Endothelial cell of hepatic sinusoid (primary cell): Measurements from ENCODE around the gene FES.
"Not testable (repeated sequence)": the region's sequence is repeated elsewhere in the genome, so short reads cannot be mapped to it uniquely, and the experiment has no call there.

ENCODE experiments used
- in situ Hi-C: cut with HindIII; loops from 2 replicates; pipeline ENCODE4 v1.10.0; 2017; ENCODE audit warnings: low sequenced_read_pairs

FES gene

DNA sequence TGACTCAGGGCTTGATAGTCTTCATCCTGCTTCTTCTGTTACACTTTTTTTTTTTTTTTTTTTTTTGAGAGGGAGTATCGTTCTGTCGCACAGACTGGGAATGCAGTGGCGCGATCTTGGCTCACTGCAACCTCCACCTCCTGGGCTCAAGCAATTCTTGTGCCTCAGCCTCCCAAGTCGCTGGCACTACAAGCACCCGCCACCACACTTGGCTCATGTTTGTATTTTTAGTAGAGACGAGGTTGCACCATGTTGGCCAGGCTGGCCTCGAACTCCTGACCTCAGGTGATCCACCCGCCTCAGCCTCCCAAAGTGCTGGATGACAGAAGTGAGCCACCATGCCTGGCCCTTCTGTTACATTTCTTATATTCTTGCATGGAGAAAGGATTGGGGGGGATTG, 9.3 kb upstream of the FES start:
- in situ Hi-C loops = not testable (repeated sequence)

DNA sequence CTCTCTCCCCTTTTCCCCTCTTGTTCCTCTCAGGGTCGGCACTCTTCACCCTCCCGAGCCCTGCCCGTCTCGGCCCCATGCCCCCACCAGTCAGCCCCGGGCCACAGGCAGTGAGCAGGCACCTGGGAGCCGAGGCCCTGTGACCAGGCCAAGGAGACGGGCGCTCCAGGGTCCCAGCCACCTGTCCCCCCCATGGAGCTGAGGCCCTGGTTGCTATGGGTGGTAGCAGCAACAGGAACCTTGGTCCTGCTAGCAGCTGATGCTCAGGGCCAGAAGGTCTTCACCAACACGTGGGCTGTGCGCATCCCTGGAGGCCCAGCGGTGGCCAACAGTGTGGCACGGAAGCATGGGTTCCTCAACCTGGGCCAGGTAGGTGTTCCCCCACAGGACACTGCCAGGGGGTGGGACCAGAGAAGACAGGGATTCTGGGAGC, 8.7 kb upstream of the FES start:
- in situ Hi-C loops = no loop called here

DNA sequence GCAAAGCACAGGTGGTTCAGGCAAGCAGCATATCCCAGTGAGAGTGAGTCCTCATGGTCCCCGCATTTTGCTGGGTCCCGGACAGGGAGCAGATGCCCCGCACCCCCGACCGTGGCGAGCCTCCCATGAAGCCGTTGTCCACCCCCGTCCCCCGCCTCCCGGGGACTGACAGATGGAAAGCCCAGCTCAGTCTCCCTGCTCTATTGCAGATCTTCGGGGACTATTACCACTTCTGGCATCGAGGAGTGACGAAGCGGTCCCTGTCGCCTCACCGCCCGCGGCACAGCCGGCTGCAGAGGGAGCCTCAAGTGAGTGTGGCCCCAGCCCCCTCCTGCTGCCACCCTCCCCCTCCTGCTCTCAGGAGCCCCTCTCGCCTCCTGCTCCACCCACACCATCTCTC, 8.3 kb upstream of the FES start:
- in situ Hi-C loops = no loop called here

DNA sequence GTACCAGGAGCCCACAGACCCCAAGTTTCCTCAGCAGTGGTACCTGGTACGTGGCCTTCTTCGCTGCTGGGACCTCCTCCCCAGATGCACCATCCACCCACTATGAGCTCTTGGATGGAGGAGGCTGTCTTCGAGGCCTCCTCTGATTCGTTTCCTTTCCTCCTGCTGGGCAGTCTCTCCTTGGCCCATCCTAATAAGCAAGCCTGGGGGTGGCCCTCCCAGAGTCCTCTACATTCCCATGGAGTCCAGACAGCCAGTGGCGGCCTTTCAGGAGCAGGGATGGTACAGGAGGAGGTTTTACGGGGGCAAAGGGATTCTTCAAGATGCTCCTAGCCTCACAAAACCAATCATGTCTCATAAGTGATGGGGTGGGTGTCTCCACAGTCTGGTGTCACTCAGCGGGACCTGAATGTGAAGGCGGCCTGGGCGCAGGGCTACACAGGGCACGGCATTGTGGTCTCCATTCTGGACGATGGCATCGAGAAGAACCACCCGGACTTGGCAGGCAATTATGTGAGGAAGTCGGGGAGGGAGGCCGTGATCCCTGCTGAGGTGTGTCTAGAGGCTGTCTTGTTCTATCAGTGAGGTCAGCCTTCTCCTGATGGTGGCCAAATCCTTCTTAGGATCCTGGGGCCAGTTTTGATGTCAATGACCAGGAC, 7.7 kb upstream of the FES start:
- in situ Hi-C loops = no loop called here

DNA sequence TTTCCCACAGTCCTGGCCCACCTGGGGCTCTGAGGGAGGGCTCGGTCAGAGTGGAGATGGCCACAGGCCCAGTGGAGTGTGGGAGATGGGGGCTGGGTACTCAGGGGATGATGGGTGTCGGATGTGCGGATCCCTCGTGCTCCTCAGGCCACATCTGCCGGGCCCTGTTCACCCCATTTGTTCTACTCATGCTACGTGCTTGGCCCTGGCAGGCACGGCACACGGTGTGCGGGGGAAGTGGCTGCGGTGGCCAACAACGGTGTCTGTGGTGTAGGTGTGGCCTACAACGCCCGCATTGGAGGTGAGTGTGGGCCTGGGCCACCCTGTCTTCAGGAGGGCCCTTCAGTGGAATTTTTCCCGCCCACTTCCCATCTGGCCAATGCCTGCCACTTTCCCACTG, 7.0 kb upstream of the FES start:
- in situ Hi-C loops = no loop called here

DNA sequence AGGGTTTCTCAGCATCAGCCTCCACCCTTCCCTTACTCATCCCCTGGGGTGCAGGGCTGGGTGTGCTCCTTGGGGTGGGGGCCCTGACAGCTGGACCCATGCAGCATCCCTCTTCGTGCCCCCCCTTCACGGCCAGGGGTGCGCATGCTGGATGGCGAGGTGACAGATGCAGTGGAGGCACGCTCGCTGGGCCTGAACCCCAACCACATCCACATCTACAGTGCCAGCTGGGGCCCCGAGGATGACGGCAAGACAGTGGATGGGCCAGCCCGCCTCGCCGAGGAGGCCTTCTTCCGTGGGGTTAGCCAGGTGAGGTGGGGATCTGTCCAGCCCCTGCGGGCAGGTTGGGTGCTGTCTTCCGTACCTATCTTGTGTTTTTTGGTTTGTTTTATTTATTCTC, 6.3 kb upstream of the FES start:
- in situ Hi-C loops = no loop called here

DNA sequence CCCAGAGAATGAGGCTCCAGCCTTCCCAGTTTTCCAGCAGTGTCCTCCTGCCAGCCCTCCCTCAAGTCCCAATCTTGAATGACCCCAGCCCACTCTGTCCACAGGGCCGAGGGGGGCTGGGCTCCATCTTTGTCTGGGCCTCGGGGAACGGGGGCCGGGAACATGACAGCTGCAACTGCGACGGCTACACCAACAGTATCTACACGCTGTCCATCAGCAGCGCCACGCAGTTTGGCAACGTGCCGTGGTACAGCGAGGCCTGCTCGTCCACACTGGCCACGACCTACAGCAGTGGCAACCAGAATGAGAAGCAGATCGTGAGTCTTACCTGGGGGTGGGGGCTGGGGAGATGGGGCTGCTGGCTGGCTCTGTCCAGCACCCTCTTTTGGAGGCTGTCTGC, 5.6 kb upstream of the FES start:
- in situ Hi-C loops = no loop called here

DNA sequence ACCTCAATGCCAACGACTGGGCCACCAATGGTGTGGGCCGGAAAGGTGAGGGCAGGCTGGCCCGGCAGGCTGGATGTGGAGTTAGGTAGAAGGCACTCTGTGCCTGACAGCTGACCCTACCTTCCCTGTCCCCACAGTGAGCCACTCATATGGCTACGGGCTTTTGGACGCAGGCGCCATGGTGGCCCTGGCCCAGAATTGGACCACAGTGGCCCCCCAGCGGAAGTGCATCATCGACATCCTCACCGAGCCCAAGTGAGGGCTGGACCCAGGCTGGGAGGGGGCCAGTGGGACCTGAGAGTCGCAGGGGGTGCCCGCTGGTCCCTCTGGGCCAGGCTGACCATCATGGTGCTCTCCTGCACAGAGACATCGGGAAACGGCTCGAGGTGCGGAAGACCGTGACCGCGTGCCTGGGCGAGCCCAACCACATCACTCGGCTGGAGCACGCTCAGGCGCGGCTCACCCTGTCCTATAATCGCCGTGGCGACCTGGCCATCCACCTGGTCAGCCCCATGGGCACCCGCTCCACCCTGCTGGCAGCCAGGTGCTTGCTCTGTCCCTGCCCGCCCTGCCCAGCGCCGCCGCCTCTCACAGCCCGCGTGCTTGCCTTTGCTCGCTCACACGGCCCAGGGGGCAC, 4.5 kb upstream of the FES start:
- in situ Hi-C loops = no loop called here

DNA sequence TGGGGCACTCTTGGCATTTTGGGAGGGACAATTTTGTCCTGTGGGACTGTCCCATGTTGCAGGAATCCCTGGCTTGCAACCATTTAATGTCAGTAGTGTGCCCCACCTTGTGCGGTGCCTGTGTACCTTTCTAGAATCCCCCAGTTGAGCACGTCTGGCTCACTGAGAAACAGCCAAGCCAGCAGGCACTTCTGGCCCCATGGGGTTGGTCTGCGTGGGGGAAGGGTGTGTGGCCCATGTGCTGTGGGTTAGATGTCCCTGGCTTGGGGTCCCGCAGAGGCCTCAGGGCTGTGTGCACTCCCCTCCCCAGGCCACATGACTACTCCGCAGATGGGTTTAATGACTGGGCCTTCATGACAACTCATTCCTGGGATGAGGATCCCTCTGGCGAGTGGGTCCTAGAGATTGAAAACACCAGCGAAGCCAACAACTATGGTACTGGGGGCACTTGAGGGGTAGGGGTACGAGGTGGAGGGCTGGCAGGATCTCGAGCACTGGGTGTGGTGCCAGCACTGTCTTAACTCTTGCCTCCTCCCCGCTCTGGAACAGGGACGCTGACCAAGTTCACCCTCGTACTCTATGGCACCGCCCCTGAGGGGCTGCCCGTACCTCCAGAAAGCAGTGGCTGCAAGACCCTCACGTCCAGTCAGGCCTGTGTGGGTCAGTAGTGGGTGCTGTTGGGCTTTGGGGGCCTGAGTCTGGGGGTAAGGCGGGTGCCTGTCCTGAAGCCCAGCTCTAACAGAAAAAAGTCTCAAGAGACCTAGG, 3.7 kb upstream of the FES start:
- in situ Hi-C loops = no loop called here

DNA sequence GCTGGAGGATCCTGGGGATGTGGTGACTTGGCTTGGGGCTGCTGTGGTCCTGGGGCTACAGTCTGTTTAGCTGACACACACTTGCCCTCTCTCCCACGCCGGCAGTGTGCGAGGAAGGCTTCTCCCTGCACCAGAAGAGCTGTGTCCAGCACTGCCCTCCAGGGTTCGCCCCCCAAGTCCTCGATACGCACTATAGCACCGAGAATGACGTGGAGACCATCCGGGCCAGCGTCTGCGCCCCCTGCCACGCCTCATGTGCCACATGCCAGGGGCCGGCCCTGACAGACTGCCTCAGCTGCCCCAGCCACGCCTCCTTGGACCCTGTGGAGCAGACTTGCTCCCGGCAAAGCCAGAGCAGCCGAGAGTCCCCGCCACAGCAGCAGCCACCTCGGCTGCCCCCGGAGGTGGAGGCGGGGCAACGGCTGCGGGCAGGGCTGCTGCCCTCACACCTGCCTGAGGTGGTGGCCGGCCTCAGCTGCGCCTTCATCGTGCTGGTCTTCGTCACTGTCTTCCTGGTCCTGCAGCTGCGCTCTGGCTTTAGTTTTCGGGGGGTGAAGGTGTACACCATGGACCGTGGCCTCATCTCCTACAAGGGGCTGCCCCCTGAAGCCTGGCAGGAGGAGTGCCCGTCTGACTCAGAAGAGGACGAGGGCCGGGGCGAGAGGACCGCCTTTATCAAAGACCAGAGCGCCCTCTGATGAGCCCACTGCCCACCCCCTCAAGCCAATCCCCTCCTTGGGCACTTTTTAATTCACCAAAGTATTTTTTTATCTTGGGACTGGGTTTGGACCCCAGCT, 2.9 kb upstream of the FES start:
- in situ Hi-C loops = no loop called here

DNA sequence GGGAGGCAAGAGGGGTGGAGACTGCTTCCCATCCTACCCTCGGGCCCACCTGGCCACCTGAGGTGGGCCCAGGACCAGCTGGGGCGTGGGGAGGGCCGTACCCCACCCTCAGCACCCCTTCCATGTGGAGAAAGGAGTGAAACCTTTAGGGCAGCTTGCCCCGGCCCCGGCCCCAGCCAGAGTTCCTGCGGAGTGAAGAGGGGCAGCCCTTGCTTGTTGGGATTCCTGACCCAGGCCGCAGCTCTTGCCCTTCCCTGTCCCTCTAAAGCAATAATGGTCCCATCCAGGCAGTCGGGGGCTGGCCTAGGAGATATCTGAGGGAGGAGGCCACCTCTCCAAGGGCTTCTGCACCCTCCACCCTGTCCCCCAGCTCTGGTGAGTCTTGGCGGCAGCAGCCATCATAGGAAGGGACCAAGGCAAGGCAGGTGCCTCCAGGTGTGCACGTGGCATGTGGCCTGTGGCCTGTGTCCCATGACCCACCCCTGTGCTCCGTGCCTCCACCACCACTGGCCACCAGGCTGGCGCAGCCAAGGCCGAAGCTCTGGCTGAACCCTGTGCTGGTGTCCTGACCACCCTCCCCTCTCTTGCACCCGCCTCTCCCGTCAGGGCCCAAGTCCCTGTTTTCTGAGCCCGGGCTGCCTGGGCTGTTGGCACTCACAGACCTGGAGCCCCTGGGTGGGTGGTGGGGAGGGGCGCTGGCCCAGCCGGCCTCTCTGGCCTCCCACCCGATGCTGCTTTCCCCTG, 2.2 kb upstream of the FES start:
- in situ Hi-C loops = no loop called here

DNA sequence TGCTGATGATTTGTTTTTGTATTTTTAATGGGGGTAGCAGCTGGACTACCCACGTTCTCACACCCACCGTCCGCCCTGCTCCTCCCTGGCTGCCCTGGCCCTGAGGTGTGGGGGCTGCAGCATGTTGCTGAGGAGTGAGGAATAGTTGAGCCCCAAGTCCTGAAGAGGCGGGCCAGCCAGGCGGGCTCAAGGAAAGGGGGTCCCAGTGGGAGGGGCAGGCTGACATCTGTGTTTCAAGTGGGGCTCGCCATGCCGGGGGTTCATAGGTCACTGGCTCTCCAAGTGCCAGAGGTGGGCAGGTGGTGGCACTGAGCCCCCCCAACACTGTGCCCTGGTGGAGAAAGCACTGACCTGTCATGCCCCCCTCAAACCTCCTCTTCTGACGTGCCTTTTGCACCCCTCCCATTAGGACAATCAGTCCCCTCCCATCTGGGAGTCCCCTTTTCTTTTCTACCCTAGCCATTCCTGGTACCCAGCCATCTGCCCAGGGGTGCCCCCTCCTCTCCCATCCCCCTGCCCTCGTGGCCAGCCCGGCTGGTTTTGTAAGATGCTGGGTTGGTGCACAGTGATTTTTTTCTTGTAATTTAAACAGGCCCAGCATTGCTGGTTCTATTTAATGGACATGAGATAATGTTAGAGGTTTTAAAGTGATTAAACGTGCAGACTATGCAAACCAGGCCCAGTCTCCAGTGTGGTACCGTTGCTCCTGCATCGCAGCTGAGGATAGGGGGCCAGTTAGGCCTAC, 1.4 kb upstream of the FES start:
- in situ Hi-C loops = no loop called here

DNA sequence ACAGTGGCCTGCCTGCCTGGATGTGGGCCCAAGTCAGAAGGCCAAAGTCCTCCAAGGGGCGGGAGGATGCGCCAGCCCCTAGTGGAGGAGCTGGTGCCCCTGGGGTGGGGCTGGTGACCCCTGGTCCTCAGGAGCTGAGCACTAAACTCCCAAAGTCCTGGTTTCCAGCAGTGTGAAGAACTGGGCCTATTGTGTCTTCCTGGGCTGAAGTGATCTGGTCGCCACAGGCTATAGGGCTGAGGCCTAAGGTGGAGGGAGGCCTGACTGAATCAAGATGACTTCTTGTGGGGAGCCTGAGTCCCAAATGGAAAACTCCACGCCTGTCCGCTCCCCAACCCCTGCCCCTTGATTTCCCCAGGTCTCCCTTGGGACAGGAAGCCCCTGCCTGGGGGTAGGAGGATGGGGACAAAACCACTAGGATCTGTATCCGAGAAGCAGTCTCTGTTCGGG, 753 bp upstream of the FES start:
- in situ Hi-C loops = no loop called here

DNA sequence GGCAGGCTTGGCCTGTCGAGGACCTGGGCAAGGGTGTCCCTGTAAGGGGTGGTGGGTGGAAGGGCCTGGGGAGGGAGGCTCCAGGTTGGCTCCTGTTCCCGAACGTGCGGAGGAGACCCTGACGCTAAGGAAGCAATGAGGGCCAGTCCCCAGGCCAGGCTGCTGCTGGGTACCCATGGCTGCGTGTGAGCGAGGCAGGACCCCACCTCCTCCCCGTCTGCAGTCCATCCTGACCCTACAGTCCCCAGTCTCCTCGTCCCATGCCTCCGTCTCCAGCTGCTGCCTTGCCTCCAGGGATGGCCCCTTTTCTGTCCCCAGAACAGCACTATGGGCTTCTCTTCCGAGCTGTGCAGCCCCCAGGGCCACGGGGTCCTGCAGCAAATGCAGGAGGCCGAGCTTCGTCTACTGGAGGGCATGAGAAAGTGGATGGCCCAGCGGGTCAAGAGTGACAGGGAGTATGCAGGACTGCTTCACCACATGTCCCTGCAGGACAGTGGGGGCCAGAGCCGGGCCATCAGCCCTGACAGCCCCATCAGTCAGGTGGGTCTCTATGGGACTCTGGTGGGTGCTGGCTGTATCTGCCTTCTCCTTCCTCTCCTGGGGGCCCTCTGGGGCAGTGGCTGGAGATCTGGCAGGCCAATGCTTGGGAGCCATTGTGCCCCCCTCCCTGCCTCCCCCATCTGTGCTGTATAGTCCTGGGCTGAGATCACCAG, 571 bp downstream of the FES start:
- in situ Hi-C loops = no loop called here

DNA sequence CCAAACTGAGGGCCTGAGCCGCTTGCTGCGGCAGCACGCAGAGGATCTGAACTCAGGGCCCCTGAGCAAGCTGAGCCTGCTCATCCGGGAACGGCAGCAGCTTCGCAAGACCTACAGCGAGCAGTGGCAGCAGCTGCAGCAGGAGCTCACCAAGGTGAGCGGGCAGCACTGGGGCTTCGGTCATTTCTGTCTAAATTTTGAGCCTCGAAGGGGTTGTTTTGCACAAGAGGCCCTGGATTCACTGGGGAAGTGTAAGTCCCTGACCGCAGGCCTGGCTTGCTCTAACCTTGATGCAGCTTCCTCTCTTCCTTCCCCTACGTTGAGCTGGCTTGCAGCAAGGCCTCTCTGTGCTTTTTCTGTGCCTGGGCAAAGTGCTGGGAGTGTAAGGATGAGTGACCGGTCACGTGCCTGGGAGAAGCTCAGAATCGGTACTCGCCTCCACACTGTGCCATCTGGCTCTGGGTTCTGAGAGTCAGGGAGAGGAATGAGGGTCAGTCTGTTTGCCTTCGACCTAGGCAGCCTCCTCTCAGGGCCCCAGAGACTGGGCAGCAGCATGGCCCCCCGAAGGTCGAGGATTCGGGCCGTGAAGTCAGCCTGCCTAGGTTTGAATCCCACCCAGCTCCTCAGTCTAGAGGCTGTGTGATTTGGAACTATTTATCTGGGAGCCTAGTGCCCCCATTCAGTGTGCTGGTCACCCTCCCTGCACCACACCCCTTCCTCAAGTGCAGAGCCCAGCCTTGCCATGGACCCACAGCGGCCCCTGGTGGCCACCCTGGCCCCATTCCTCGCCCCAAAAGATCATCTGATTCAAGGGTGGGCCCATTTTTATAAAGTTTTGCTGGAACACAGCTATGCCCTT, 1.4 kb downstream of the FES start:
- in situ Hi-C loops = no loop called here

DNA sequence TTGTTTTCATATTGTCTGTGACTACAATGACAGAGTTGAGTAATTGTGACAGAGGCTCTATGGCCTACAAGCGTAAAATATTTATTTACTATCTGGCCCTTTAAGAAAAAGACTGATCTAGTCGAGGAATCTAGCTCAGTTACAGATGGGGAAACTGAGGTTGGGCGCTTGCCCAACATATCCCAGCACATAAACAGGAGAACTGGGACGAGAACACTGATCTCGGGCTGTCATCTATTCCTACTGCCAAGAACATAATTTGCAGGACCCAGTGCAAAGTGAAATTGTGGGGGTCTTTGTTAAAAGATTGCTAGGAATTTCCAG, 1.9 kb downstream of the FES start:
- in situ Hi-C loops = no loop called here

DNA sequence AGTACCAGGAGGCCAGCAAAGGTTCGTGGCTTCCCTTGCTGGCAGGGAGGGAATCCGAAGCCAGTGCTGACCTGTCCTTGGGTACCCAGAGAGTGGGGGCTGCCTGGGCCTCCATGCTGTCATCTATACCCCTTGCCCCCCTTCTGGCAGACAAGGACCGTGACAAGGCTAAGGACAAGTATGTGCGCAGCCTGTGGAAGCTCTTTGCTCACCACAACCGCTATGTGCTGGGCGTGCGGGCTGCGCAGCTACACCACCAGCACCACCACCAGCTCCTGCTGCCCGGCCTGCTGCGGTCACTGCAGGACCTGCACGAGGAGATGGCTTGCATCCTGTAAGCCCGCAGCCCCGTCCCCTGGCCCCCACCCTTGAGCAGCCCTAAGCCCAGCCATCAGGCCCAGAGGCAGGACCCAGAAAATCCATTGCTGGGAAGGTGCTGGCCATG, 2.8 kb downstream of the FES start:
- in situ Hi-C loops = no loop called here

DNA sequence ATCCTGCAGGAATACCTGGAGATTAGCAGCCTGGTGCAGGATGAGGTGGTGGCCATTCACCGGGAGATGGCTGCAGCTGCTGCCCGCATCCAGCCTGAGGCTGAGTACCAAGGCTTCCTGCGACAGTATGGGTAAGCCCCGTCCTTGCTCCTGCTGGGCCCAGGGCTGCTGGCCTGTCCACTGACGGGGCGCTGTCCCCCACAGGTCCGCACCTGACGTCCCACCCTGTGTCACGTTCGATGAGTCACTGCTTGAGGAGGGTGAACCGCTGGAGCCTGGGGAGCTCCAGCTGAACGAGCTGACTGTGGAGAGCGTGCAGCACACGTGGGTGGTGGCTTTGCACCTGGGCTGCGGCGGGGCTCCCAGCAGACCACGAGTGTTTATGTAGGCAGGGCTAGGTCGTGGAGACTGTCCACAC, 5.0 kb downstream of the FES start:
- in situ Hi-C loops = no loop called here
